IPS DF 4.7 (cell line): ENCODE results near the gene SRCIN1.
"Not testable (repeated sequence)": the region's sequence is repeated elsewhere in the genome, so short reads cannot be mapped to it uniquely, and the experiment has no call there.

Experiments used
- DNase-seq: peaks from one replicate; pipeline ENCODE4 v3.0.0-alpha.2; 2013; ENCODE audit warnings: low spot score; ENCODE audit errors: extremely low read depth

SRCIN1 gene

DNA sequence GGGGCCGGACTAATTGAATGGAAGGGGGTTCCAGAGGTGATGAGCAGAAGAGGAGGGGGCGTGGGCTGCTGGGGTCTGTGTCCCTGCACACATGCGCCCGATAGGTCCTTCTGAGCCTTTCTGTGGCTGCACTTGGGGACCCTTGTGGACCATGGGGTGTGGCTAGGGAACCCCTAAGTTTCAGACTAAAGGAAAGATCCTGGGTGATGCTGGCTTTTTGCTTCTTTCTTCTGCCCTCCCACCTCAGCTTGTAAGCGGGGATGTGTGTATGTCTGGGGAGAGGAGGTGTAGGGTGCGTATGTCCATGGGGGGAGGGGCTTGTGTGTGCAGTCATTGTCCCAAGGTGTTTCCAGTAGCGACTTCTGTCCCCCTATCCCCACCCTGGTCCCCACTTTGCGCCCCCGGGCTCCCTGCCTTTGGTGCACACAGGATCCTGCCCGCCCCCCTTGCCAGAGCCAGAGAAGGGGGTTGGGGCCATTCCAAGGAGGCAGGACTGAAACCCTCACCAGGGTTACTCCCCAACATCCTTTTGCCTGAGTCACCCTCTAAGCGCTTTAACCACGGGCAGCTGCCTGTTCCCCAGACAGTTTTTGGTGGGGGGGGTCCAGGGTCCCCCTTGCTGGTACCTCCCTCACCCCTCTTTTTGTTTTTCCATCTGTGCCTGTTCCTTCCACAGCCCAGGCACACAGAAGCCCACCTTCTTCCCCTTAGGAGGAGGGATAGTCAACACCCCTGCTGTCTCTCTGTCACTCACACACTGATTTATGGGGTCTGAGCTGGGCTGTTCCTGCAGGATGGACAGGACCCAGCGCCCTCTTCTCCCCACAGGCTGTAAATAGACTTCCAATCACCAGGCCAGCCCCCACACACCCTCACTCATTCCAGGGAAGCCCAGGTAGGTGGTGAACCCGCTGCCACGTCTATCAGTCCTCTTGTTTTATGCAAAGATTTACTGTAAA is 94.3 kb downstream of the SRCIN1 start:
- DNase-seq, result no peak

DNA sequence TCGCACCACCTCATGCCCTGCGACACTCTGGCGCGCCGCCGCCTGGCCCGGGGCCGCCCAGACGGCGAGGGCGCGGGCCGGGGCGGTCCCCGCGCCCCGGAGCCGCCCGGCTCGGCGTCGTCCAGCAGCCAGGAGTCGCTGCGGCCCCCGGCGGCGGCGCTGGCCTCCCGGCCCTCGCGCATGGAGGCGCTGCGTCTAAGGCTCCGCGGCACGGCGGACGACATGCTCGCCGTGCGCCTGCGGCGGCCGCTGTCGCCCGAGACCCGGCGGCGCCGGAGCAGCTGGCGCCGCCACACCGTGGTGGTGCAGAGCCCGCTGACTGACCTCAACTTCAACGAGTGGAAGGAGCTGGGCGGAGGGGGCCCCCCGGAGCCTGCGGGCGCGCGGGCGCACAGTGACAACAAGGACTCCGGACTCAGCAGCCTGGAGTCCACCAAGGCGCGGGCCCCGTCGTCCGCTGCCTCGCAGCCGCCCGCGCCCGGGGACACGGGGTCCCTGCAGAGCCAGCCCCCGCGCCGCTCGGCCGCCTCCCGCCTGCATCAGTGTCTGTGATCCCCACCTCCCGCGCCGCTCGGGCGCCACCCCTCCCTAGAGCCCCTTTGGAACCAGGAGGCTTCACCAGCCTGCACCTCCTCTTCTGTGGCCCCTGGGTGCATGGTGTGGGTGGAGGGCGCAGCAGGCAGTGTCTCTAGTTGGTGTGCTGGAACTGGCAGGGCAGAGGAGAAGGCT is 95.2 kb downstream of the SRCIN1 start:
- DNase-seq, result no peak

DNA sequence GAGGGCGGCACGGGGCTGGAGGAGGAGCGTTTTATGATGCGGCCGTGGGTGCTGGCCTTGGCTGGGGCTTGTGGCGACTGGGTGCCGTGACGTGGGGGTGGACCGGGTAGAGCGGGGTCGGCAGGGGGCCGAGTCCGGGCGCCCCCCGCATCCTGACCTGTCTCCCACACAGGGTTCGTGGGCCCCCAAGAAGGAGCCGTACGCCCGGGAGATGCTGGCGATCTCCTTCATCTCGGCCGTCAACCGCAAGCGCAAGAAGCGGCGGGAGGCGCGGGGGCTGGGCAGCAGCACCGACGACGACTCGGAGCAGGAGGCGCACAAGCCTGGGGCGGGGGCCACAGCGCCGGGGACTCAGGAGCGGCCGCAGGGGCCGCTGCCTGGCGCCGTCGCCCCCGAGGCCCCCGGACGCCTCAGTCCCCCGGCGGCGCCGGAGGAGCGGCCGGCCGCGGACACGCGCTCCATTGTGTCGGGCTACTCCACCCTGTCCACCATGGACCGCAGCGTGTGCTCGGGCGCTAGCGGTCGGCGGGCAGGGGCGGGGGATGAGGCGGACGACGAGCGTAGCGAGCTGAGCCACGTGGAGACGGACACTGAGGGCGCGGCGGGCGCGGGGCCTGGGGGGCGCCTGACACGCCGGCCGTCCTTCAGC is 95.9 kb downstream of the SRCIN1 start:
- no peak for DNase-seq

DNA sequence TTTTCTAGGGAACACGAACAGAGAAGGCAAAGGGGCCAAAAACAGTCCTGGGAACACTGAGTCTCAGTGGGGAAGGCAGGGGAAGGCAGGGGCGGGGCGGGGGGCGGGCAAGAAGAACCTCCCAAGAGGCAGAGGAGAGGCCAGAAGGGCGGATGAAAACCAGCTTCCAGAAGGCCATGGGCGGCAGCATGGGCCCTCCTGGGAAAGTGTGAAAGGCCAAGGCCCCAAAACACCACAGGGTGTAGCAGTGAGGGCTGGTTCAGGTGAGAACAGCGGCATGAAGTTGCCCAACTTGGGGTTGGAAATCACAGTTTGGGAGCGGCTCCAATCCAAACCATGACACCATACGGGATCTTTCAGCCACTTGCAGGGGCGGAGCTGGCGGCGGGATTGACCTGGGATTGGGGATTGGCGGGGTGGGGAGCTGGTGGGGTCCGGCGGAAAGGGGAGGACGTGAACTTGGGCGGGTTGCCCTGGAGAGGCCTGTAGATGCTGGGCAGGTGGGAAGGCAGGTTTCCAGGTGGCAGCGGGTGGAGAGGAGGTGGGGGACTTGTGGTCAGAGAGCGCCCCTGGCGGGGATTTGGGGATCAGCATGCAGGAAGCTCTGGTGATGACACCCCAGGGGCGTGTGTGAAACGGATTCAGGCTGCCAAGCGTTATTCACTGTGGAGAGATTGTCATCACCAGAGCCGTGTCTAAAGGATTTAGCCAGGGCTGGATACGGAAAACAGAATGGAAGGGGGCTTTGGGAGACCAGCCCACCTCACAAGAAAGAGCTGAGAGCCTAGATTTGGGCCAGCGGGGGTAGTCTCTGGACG is 96.6 kb downstream of the SRCIN1 start:
- DNase-seq, result no peak

DNA sequence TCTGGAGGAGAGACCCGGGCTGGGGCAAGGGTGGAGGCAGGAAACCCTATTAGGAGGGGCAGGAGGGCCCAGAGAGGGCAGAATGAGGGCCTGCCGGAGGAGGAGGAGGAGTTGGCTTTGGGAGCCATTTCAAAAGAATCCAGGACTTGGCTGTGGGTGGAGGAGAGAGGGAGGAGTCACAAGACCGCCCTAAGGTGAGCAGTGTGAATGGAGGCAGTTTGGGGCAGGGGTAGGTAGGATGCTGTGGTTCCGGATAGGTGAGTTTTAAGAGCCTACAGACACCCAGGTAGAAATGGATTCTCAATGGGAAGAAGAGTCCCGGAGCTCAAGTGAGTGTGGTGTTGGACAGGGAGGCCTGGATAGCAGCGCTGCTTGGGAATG is 97.2 kb downstream of the SRCIN1 start:
- DNase-seq, result no peak

DNA sequence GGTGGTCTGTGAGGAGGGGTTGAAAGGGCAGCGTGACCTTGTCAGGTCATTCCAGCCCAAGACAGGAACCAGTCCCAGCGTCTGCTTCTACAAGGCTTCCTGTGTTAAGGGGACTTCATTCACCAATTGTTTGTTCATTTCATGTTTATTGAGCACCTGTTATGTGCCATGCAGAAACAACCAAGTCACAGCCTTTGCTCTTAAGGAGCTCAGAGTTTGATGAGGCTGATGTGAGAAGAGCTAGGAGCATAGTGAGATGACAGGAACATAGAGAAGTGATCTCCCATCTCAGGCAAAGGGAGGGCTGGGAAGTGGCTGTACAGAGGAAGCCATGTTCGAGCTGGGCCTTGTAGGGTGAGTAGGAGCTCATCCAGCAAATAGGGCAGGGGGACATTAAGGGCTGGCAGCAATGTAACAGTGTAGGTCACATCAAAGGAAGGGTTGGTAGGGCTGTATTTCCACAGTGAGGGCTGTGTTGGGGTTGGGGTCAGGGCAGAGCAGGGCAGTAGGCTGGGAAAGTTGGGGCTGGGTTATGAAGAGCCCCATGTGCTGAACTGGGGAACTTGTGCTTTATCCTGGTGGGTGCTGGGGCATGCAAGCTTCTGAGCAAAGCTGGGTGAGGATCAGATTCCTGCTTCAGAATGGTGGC is 97.7 kb downstream of the SRCIN1 start:
- no peak for DNase-seq

DNA sequence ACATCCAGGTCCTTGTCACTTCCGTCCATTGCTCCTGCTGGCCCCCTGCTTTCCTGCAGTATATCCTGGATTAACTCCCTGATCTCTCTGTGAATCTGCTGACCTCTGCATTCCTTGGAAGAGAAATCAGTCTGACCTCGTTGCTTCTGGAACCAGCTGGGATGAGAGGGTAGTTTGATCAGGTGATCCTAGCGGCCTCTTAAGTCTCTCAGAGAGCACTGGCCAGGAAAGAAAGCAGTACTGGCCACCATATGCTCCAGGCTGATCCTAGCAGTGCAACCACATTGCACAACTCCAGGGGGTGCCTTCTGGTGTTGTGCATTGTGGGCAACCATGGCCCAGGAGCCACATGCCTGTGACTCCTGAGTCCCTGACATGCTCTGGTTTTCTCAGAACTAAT is 98.3 kb downstream of the SRCIN1 start:
- DNase-seq, result no peak

DNA sequence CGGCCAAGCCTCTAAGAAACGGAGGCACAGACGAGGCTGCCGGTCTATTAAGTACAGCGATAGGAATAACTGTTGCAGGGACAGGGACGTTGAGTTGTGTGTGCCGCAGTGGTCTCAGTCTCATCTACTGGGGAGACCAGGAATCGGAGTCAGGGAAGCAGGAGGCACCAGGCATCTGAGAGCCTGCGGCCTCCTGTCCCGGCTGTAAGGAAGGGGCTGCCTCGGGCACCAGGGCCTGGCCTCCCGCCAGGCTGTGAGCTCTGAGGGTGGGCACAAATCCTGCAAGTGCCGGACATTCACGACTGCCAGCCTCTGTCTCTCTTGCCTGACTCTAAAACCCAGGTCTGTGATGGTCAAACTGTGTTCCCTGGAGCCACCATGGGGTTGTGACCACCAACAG is 101.5 kb downstream of the SRCIN1 start:
- DNase-seq, result no peak

DNA sequence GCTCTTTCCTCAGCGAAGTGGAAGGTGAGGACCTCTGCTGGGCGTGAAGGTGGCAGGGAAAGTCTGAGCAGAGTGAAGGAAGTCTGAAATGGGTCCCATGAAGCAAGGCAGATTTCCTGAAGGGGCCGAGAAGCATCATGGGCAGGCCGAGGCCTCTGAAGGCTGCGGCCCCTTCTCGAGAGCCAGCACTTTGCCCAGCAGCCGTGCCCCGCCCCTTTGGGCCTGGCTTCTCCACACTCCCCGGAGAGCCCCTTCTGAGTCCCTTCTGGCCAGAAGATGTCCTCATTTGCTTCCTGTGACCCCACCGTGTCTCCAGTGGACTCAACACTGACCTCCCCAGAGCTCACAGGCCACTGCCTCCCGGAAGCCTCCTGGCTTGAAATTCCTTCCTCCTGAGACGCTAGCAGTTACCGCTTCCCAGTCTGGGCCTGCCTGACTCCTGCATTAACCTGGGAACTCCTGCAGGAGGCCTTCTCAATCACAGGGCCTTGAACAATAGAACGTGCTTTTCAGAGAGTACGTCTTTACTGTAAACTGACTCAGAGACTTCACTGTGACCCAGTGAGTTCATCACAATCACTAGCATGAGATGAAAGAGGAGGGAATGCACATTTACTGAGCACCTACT is 102.4 kb downstream of the SRCIN1 start:
- not testable (repeated sequence) for DNase-seq

DNA sequence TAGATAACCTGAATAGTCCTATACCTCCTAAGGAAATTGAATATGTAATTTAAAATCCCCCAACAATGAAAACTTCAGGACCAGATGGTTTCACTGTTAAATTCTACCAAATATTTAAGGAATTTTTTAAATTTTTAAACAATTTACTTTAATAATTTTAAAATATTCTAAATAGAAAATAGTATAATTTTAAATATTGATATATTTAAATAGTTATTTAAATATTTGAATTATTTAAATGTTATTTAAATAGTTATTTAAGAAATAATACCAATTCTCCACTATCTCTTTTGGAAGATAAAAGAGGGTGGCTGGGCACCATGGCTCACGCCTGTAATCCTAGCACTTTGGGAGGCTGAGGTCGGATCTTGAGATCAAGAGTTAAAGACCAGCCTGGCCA is 104.0 kb downstream of the SRCIN1 start:
- DNase-seq, result not testable (repeated sequence)

DNA sequence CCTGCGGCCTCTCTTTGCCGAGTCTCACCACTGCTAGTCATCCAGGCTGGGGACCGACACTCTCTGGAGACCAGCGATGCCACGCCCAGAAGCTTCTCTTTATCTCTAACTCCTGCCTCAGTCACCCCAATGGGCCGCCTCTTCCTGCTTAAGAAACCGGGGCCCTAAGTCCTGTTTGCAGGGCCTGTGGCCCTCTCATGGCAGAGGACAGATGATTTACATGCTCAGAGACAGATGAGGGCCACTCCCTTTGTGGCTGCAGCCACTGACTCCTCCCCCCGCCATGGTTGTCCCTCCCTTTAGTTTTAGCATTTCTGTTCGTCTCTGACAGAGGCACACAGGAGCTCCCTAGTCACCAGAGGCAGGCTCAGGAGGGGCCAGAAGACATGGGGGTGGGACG is 106.5 kb downstream of the SRCIN1 start:
- DNase-seq, result not testable (repeated sequence)

DNA sequence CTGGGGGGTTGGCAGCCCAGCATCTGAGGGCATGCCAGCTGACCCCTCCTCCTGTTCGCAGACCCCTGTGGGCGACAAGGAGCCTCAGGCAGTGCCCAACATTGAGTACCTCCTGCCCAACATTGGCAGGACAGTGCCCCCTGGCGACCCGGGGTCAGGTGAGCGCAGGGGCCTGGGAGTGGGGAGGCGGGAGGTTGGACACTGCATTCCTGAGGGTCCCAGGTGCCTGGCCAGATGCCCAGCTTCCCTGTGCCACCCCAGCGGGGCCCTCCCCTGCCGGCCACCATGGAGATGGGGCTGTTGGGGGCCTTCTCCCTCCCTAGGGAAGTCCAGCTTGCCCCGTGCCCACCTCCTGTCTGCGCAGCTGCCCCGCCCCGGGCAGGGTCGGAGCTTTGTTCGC is 107.4 kb downstream of the SRCIN1 start:
- DNase-seq, result no peak

DNA sequence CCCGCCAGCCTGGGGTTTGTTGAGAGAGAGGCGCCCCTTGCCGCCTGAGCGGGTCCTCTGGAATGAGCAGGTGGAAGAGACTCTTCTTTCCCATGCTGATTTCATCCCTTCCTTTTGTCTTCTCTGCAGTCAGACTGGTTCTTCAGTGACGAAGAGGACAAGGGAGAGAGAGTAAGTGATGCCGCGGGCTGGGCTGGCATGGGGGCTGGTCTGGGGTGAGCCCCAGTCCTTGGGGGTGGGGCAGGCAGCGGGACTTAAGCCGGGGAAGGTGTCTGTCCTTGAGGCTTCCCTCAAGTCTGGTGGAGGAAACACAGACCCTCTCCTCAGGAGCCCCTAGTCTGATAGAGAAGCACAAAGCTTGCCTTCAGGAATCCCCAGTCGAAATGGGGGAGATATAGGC is 108.1 kb downstream of the SRCIN1 start:
- not testable (repeated sequence) for DNase-seq

DNA sequence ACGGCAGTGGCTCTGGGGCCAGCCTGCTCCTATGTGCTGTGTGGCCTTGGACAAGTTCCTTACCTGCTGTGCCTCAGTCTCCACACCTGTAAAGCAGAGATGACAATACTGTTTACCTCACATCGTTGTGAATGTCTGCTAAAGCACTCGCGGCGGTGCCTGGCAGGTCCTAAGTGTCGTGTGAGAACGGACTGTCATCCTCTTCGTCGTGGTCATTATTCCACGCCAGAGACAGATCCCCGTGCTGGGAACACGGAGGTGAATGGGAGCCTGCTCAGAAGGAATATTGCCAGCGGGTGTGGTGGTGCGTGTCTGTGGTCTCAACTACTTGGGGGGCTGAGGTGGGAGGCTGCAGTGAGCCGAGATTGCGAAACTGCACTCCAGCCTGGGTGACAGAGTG is 111.6 kb downstream of the SRCIN1 start:
- not testable (repeated sequence) for DNase-seq

DNA sequence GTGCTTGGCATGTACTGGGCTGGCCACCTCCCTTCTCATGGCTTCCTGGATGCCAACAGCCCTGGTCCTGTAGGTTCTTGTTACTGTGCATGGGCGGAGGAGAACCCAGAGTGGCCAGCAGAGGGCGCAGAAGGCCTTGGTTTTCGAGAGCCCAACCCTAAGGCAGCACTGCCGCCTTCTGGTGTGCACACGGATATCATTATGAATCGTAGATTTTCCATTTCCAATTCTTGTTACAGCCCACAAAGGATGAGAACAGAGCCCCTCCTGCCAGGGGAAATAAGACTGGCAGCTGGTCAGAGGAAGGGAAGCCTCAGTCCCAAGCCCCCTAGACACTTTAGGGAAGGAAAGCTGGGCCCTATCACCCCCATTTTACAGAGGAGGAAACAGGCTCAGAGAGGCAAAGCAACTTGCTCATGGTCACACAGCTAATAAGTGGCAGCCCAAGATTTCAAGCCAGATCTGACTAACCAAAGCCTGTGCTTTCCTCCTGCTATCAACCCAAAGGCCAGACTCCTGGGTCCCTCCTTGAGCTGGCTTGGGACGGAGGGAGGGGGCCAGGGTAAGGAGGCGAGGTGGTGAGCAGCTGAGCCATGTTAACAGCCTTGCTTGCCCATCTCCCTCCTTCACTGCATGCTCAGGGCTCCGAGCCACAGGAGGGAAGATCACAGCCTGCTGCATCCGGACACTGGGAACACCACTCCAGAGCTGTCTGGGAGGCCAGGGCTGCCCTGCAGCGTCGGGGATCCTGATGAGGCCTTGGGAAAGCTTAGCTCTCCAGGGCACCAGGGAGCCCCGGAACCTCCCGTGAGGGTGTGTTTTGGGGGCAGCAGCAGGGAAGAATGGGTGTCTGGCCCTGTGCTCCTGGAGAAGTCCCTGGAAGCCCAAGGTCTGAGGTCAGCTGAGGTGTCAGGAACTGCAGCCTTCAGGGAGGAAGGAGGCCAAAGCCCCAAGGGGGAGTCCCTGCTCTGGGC is 113.4 kb downstream of the SRCIN1 start:
- not testable (repeated sequence) for DNase-seq

DNA sequence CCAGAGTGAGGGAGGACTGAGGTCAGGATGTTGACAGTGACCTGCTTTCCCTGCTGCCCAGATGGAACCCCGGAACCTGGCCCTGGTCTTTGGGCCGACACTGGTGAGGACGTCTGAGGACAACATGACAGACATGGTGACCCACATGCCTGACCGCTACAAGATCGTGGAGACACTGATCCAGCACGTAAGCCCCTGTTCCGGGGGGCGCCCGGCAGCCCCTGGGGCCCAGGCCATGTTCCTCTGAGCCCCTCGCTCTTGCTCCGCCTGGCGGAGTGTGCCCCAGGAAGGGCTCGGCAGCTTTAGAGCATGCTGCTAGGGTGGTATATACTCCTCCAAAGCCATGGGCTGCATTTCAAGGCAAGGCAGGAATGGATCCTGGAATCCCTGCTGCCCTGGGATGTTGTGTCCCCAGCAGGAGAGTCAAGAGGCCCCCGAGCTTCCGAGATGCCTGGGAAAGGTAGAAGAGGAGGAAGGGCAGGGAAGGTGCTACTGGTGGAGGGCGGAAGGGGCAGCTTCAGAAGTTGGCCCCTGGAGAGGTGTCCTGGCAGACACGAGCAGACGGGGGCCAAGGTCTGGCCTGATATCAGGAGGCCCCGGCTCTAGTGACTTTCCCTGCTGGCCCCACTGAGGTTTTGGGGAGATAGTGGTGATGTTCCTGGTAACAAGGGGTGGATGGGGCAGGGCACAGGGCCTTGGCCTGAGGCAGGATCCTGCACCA is 114.2 kb downstream of the SRCIN1 start:
- not testable (repeated sequence) for DNase-seq

DNA sequence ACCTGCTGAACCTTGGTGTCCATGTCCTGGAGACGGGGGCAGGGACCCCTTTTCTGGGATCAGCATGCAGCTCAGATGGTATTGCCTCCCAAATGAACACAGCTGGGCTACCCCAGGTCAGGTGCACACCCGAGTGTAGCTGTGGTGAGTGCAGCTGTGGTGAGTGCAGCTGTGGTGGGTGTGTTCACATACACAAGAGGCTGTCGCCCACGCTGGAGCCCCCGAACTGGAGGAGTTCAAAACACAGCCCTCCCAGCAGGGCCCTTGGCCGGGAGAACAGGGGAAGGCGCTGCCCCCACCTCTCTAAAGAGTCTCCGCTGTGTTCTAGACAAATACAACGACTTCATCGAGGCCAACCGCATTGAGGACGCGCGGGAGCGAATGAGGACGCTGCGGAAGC is 116.0 kb downstream of the SRCIN1 start:
- not testable (repeated sequence) for DNase-seq

DNA sequence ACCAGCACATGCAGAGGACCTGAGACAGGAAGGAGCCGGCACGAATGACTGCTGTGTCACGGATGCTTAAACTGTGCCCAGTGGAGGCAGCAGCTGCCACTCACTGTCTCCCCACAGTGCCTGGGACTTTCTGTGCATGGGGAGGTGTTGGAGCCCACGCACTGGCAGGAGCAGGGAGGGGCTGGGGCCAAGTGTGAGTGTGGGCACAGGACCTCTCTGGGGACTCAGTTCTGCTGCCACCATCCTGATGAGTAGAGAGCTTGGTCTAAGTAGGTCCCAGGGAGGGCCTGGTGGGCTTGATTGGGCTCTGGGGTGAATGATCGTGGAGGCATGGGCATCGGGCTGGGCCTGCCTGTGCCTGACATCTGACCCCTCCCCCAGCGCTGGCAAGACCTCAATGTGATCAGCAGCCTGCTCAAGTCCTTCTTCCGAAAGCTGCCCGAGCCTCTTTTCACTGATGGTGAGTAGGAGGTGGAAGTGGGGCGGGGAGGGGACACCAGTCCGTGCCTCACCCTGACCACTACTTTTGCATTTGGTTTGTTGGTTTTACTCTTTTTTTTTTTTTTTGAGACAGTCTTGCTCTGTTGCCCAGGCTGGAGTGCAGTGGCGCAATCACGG is 120.0 kb downstream of the SRCIN1 start:
- DNase-seq, result not testable (repeated sequence)
